Neuron (in vitro differentiated cells): Measurements from ENCODE around the gene TBC1D9.

Source experiments
- H2AFZ ChIP-seq: one replicate; pipeline ENCODE4 v1.6.1; 2013; ENCODE audit warnings: low read depth, mild to moderate bottlenecking, inconsistent platforms, low read length, moderate library complexity
- H3K27me3 ChIP-seq: one replicate; pipeline ENCODE4 v1.6.1; 2013; ENCODE audit warnings: low read length; ENCODE audit not compliant: insufficient read depth
- H3K36me3 ChIP-seq: one replicate; pipeline ENCODE4 v1.6.1; 2013; ENCODE audit warnings: low read length; ENCODE audit not compliant: insufficient read depth
- H3K4me1 ChIP-seq: one replicate; pipeline ENCODE4 v1.6.1; 2013; ENCODE audit warnings: low read length; ENCODE audit not compliant: insufficient read depth
- H3K4me3 ChIP-seq: 2 replicates; pipeline ENCODE4 v1.5.1; 2013; ENCODE audit warnings: mild to moderate bottlenecking, low read length, moderate library complexity
- H3K9me3 ChIP-seq: one replicate; pipeline ENCODE4 v1.6.1; 2013; ENCODE audit warnings: low read length

Gene TBC1D9

DNA sequence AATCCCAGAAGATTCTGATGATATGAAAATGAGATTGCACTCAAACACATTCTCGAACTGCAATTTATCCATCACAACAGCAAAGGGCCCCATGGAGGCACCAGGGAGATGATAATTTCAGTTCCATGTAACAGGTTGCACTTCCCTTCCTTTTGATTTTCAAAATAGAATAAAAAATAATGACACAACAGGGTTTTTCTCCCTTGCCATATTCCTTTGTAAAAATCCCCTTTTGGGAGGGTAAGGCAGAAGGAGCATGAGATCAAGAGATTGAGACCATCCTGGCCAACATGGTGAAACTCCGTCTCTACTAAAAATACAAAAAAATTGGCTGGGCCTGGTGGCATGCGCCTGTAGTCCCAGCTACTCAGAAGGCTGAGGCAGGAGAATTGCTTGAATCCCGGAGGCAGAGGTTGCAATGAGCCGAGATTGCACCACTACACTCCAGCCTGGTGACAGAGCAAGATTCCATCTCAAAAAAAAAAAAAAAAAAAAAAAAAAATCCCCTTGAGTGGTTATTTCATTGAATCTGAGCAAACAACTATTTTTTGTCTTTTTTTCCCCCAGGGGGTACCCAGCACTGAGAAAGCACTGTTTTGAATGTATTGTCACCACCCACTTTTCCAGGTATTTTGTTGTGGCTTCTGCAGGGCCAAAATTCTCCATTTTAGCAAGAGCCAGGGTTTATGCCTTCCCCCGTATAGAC is 26.7 kb downstream of the TBC1D9 start:
- no peak overlapping the region for H2AFZ ChIP-seq
- H3K9me3 ChIP-seq: peaks cover 2% of the 10 kb centered on the region
- H3K27me3 ChIP-seq: no peaks in the 10 kb centered on the region
- no peaks in the 10 kb centered on the region for H3K4me1 ChIP-seq
- H3K4me3 ChIP-seq: no peak overlapping the region
- peaks cover 2% of the 10 kb centered on the region for H3K36me3 ChIP-seq

GRCh38 chr4:140726776-140727500 is 29.2 kb downstream of the TBC1D9 start:
- peaks cover 2% of the 10 kb centered on the region for H3K36me3 ChIP-seq
- no peaks in the 10 kb centered on the region for H3K27me3 ChIP-seq
- H3K9me3 ChIP-seq: peaks cover 2% of the 10 kb centered on the region
- H3K4me1 ChIP-seq: no peaks in the 10 kb centered on the region
- no peak overlapping the region for H3K4me3 ChIP-seq
- no peak overlapping the region for H2AFZ ChIP-seq

DNA sequence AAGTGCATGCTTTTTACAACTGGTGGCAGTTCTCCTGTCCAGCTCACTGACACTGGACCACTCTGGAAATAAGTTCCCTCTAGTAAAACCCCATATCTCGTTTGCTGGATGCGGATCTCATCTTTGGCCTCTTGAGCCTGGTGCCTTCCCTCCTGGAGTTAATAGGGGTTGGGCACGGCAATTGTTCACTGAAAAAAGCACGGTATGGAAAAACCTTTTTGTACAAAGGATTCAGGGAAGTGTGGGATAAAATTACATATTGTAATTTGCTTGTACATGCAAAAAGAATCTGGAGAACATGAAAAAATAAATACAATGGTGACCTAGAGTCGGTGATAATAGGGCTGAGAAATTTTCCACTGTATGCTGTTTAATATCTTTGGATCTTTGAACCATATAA is 30.6 kb downstream of the TBC1D9 start:
- no peaks in the 10 kb centered on the region for H3K9me3 ChIP-seq
- no peaks in the 10 kb centered on the region for H3K36me3 ChIP-seq
- no peaks in the 10 kb centered on the region for H3K27me3 ChIP-seq
- no peaks in the 10 kb centered on the region for H3K4me1 ChIP-seq
- no peak overlapping the region for H2AFZ ChIP-seq
- no peak overlapping the region for H3K4me3 ChIP-seq

DNA sequence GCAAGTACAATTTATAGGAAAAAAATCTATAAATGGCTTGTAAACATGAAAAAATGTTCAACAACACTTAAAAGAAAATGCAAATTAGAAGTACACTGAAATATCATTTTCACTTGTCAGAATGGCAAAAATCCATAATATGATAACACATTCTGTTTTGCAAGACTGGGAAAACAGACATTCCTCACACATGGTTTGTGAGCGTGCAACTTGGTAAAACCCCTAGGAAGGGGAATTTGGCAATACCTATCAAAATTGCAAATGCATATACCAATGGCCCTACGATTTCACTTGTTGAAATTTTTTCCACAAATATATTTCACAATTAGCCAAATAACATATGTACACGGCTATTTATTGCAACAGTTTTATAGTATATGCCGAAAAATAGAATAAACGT is 31.4 kb downstream of the TBC1D9 start:
- Histone ChIP-seq H3K4me3 (no peak overlapping the region), H3K36me3 (no peaks in the 10 kb centered on the region), H3K27me3 (no peaks in the 10 kb centered on the region), H3K4me1 (no peaks in the 10 kb centered on the region), H2AFZ (no peak overlapping the region), H3K9me3 (no peaks in the 10 kb centered on the region)

- Histone ChIP-seq H3K4me1 (no peaks in the 10 kb centered on the region), H3K27me3 (no peaks in the 10 kb centered on the region), H3K36me3 (no peaks in the 10 kb centered on the region), H3K4me3 (no peak overlapping the region), H3K9me3 (no peaks in the 10 kb centered on the region), H2AFZ (no peak overlapping the region)
Measured at GRCh38 chr4:140720387-140721304, 35.5 kb downstream of the TBC1D9 start.

DNA sequence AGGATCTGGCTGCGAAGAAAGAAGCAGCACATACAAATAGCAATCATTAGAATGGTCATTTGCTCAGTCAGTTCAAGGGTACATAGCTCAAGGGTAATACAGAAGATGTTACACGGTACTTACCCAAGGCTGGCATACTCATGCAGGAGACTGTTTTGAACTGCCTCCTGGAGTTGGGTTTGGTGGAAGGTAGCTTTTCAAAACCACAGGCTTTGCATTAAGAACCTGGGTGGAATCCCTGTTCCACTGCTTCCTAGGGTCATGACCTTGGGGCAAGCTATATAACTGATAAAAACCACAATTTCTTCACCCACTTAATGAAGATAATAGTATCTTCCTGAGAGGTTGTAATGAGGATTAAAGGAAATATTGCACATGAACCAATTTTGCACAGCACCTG is 36.5 kb downstream of the TBC1D9 start:
- Histone ChIP-seq H3K4me3 (no peak overlapping the region), H3K27me3 (no peaks in the 10 kb centered on the region), H3K4me1 (no peaks in the 10 kb centered on the region), H2AFZ (no peak overlapping the region), H3K9me3 (no peaks in the 10 kb centered on the region), H3K36me3 (no peaks in the 10 kb centered on the region)

DNA sequence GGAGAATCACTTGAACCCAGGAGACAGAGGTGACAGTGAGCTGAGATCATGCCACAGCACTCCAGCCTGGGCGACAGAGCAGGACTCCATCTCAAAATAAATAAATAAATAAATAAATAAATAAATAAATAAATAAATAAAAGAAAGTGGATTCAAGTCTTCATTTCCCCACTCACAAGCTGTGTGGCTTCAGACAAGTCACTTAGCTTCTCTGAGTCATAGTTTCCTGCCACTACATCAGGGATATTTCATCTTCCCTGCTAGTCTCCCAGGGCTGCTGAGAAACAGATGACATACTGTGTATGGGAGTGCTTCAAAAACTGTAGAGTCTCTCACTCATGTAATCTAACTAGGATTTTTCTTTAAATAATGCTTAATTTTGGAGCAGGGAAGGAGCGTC is 37.2 kb downstream of the TBC1D9 start:
- Histone ChIP-seq H3K27me3 (no peaks in the 10 kb centered on the region), H3K4me1 (no peaks in the 10 kb centered on the region), H2AFZ (no peak overlapping the region), H3K9me3 (no peaks in the 10 kb centered on the region), H3K4me3 (no peak overlapping the region), H3K36me3 (no peaks in the 10 kb centered on the region)

- H2AFZ ChIP-seq: no peak overlapping the region
- H3K4me1 ChIP-seq: no peaks in the 10 kb centered on the region
- H3K36me3 ChIP-seq: no peaks in the 10 kb centered on the region
- H3K27me3 ChIP-seq: no peaks in the 10 kb centered on the region
- H3K4me3 ChIP-seq: no peak overlapping the region
- no peaks in the 10 kb centered on the region for H3K9me3 ChIP-seq
Measured at GRCh38 chr4:140718241-140718952, 37.8 kb downstream of the TBC1D9 start.

- no peaks in the 10 kb centered on the region for H3K4me1 ChIP-seq
- no peaks in the 10 kb centered on the region for H3K36me3 ChIP-seq
- H3K9me3 ChIP-seq: no peaks in the 10 kb centered on the region
- no peak overlapping the region for H3K4me3 ChIP-seq
- no peak overlapping the region for H2AFZ ChIP-seq
- H3K27me3 ChIP-seq: no peaks in the 10 kb centered on the region
Measured at GRCh38 chr4:140717313-140717712, 38.9 kb downstream of the TBC1D9 start.

DNA sequence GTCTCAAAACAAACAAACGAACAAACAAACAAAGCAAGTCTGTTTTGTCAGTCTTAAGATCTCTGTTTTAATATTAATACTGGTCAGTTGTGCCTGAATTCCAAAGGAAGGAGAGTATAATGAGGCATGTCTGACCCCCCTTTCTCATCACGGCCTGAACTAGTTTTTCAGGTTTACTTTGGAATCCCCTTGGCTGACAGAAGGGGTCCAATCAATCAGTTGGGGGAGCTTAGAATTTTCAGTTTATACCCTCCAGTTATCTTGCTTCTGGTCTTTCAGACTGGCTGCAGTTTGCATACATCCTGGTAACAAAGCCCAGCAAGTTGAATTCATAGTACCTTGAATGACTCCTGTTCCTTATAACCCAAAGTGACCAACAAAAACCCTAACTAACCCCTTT is 41.1 kb downstream of the TBC1D9 start:
- no peak overlapping the region for H3K4me3 ChIP-seq
- no peaks in the 10 kb centered on the region for H3K4me1 ChIP-seq
- no peaks in the 10 kb centered on the region for H3K9me3 ChIP-seq
- no peaks in the 10 kb centered on the region for H3K36me3 ChIP-seq
- no peak overlapping the region for H2AFZ ChIP-seq
- H3K27me3 ChIP-seq: no peaks in the 10 kb centered on the region

DNA sequence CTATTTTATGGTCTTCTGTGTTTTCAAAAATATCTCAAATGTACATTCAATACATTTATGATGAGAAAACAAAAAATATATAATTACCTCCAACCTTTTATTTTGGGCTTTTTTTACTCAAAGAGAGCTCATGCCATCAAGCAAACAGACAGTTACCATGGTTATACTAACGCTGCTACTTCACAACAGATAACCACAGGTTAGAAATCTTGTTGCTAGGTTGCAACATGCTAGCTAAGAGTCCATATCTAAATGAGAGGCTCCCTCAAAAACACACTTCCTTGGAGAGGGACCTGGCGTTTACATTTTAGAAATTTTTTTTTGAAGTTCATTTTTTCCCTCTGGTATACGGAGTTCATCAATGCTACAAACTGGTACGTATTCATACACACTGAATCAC is 44.3 kb downstream of the TBC1D9 start:
- no peaks in the 10 kb centered on the region for H3K4me1 ChIP-seq
- H3K9me3 ChIP-seq: peaks cover 5% of the 10 kb centered on the region
- H2AFZ ChIP-seq: no peak overlapping the region
- no peaks in the 10 kb centered on the region for H3K27me3 ChIP-seq
- H3K36me3 ChIP-seq: no peaks in the 10 kb centered on the region
- H3K4me3 ChIP-seq: no peak overlapping the region

DNA sequence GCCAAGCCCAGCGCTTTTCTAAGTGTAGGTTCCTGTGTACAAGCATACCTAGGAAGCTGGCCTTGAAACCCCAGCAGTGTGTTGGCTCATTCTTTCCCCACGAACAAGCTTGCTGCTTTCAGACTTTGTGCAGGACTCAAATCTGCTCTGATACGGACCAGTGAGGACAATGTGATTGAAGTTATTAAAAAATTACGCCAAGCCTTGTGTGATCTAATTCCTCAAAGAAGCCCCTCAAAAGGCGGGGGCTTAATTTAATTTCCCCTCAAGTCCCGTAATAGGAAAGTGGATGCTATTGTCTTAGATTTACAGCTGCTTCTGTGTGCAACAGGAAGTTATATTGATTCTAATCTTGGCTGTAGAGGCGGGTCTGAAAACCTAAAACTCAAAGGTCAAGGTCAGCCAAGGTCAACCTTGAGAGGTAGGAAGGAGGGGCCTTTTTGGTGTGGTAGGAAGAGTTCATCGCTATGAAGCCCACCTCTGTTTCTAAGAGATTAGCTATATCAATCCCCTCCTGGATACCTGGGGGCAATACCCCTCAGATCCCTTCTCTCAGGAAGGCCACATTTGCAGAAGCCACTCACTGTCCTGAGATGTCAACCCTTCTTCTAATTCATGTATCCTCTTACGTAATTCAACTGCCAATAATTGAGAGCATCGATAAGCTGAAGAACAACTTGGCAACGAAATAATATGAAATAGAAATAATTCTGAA is 45.1 kb downstream of the TBC1D9 start:
- H3K27me3 ChIP-seq: no peaks in the 10 kb centered on the region
- peaks cover 5% of the 10 kb centered on the region for H3K9me3 ChIP-seq
- no peaks in the 10 kb centered on the region for H3K36me3 ChIP-seq
- H3K4me1 ChIP-seq: no peaks in the 10 kb centered on the region
- no peak overlapping the region for H3K4me3 ChIP-seq
- H2AFZ ChIP-seq: no peak overlapping the region
